ENCODE results near the gene DPP6.

- TF ChIP-seq CTCF (conservative IDR thresholded peaks at IDR 0.05; ENCODE audit: low read depth, low read length) (no peak), EZH2phosphoT487 (IDR thresholded peaks at IDR 0.05; ENCODE audit: borderline replicate concordance, low read length) (no peak)
Measured at GRCh38 chr7:154591544-154591943, 539.3 kb downstream of the DPP6 start.
